GM23248 (cell line): ENCODE data around the gene NR2F6.

ENCODE experiments used
- EZH2 ChIP-seq: fragments of 200-600 bp; sonication (generic); IDR thresholded peaks from 2 replicates; pipeline ENCODE4 v1.6.1; 2018; ENCODE audit warnings: antibody characterized with exemption, mild to moderate bottlenecking; ENCODE audit not compliant: insufficient read depth, poor library complexity, severe bottlenecking
- EZH2phosphoT487 ChIP-seq: fragments of 200-600 bp; sonication (generic); IDR thresholded peaks from 2 replicates; pipeline ENCODE4 v1.6.1; 2018; ENCODE audit warnings: antibody characterized with exemption, moderate library complexity, mild to moderate bottlenecking, low read depth; ENCODE audit not compliant: insufficient read depth

DNA sequence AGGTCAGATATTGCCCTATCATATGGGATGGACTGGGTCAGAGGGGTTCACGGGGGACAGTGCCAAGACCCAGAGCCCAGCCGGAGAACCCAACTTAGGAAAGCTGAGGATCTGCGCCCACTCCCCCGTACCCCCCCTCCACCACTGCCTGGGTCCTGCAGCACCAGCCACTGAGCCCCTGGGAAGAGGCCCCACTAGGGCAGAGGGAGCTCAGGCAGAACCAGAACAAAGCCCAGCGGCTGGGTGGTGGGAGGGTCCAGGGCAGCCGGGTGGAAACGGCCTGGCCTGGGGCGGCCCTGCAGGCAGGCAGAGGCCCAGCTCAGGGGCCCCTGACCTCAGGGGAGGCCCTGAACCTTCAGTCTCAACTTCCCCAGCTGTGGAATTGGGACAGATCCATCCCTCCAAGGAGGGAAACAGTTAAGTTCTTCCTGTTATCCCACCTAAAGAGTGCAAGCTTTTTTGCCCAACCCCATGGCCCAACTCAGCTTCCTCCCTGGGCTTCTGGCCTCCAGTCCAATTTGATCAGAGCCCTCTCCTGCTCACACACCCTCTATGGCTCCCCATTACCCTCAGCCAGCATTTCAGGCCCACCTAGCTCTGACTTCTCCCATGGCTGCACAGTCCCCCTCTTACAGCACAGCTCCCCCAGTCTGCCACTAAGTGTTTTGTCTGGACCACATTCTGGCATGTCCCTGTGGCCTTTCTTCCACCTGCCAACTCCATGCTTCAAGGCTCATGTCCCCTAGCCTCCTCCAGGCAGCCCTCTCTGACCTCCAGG is 3.1 kb downstream of the NR2F6 start:
- no peak for TF ChIP-seq EZH2
- no peak for TF ChIP-seq EZH2phosphoT487
